NCI-H460 (cell line): ENCODE measurements around the gene RIPOR2. TPM values are rescaled to one million over a fixed set of nuclear protein-coding genes. Genes with fewer than 3 reads are reported as not detected.
"Not testable (repeated sequence)": the region's sequence is repeated elsewhere in the genome, so short reads cannot be mapped to it uniquely, and the experiment has no call there.

Experiments
- DNase-seq: peaks from one replicate; pipeline ENCODE4 v3.0.0-alpha.2; 2016; ENCODE audit warnings: low read depth; ENCODE audit errors: extremely low read depth
- total RNA-seq: library from RNA; depleted of rRNA; stranded (reverse); fragments of >200 nt; shearing (Covaris generic); gene quantifications from 2 replicates; pipeline ENCODE4 v1.2.3, GENCODE V29; 2014

RIPOR2 gene
- total RNA-seq, 1 experiment from 2014 or later: 0.27 TPM

DNA sequence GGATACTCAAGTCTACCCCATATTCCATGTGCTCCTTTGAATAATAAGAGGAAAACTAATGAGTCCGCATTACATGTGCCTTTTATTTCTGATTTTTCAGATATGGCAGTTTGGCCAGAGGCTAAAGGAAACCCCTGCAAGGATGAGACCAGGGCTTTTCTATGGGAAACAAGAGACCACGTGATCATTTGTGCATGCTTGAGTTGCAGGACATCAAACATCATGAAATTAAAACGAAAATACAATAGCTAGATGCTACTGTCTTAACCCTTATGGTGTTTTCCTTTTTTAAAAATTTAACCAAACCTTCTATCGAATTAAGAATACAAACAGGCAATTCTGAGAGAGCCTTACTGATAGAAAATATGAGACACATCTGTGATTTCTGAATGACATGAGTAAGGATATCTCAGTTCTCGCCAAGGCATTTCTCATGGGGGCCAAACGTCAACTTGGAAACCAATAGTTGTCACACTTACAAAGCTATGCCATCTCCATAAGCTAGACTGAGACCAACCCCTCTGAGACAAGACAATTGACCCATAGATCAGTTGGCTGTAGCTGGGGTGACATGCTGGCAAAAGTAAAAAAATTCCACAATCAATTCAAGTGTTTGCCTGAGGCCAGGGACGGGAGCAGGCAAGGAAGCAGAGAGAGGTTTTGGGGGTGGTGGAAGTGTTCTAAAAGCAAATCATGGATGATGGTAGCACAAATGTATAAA is 52.8 kb downstream of the RIPOR2 start:
- DNase-seq: no peak

DNA sequence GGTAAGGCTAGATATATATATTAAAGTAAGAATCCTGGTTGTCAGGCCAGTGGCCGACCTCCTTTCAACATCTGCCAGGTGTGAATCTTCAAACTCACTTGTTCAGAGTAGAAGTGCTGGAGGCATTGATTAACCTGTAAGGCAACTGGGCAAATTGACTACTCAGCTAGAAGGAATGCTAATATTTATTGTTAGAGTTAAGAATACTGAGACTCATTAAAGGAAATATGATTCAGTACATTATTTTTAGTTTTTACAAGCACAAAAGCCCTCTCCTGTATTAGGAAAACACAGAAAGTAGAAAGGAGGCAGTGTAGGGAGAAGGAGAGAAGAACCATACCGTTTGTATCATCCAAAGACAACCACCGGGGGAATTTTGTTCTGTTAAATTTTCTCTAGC is 53.5 kb downstream of the RIPOR2 start:
- DNase-seq: no peak

DNA sequence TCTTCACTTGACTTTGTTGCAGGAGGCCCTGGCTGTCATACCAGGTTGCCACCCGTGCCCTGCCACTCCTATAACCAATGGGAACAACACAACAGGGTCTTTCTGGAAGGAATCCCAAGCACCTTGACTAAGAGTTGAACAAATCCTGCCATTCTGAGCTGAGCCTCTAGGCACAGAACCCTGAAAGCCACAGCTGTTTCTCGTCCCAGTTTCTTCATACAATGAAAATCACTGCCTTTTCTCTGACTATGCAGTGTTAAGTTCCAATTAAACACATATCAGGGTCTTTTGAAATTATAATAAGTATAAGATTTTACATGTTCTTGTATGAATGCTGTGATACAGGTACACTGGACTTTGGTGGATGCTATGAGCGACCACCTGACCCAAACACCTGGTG is 54.4 kb downstream of the RIPOR2 start:
- DNase-seq: no peak

DNA sequence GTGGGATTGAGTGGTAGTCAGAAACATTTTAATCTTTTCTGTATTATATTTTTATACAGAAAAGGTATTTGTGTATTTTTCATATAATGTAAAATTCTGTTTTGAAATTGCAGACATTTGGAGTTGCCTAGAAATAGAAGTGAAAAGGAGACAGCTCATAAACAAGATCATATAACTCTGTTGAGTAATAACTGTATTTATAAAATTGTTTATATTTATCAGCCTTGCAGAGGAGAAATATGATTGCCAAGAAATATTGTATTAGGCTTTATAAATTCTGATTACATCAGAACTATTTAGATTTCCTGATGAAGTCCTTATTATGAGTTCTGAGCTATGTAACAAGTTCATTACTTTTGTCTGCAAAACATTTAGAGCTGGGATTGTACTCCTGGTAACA is 55.3 kb downstream of the RIPOR2 start:
- no peak for DNase-seq

DNA sequence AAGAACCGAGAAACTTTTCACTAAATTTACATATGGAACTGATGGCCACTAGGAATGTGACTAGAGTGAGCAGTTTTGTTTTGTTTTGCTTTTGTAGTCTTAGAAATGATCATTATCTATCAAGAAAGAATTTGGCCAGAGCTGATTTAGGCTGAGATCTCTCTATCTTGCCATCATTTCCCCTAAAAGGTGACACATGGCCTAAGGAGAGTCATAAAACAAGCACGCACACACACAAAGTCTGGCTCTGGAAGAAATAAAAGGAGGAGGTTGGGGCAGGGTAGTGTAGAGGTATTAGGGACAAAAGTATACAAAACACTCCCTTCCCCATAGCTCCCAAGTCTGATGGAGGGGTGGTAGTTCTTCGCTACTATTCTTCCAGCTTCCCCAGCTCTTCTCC is 56.4 kb downstream of the RIPOR2 start:
- DNase-seq: no peak

DNA sequence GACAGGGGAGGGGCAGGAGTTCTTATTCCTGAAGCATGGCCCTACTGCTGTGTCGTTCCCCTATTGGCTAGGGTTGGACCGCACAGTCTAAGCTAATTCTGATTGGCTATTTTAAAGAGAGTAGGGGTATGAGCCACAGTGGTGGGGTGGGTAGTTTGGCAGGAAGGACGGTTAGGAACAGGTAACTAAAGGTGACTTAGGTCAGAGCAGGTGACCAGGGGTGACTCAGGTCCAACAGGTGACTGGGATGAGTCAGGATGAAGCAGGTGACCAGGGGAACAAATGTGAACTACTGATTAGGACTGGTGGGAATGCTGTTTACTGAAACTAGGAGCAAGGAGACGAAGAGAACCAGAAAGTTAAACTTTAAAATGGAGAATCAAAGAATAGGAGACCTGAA is 58.0 kb downstream of the RIPOR2 start:
- not testable (repeated sequence) for DNase-seq

DNA sequence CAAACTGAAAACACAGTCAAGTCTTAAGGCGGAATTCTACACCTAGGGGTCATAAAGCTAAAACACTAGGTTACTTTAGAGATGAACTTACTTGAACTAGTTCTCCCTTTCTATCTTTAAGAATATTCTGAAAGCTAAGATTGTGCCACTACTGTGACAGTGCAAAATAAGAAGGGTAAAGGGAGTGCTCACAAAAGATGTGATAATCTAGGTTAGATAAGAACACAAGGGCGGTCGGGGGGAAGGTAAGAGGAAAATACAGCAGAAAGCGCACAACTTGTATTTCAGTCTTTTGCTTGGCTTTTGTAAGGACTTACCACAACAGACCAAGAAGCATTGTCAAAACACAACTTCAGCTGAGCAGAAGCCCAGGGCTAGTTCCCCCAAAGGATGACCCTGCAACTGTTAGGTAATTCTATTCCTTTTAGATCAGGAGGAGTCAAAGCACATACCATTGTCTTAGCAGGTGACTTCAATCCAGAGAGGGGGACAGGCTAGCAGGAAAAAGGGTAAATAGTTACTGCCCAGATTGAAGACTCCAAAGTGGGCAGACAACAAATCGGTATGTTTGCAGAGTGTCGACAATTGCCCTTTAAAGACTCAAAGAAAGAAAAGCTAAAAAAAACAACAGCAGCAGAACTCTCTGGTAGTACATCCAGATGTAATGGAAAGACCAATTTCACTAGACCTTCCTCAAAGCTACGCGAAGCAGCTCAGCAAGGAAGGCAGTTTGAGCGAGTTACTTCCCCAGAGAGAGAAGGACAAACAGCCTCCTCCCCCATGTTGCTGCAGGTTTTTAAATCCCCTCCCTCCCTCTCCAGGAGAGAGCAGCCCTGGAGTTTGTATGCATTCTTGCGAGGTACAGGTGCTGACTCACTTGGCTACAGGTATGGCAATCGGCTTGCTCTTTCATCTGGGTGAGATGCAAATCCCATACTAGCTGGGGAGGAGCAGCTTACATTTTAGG is 59.0 kb downstream of the RIPOR2 start:
- DNase-seq: no peak

DNA sequence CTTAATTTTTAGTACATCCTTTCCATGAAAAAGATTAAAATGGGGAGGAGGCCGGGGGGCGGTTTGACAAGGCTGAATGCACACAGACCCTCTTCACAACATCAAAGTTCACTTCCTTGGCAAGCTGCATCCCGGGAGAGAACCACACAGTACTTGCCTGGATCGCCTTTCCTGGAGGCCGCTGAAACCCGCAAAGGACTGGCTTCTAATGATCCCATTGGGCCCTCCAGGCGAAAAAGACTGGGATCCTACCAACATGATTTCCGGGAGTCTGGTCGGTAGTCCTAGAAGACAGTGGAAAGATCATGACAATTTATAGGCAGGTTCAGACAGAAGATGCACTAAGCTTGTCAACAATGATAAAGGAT is 60.2 kb downstream of the RIPOR2 start:
- no peak for DNase-seq

DNA sequence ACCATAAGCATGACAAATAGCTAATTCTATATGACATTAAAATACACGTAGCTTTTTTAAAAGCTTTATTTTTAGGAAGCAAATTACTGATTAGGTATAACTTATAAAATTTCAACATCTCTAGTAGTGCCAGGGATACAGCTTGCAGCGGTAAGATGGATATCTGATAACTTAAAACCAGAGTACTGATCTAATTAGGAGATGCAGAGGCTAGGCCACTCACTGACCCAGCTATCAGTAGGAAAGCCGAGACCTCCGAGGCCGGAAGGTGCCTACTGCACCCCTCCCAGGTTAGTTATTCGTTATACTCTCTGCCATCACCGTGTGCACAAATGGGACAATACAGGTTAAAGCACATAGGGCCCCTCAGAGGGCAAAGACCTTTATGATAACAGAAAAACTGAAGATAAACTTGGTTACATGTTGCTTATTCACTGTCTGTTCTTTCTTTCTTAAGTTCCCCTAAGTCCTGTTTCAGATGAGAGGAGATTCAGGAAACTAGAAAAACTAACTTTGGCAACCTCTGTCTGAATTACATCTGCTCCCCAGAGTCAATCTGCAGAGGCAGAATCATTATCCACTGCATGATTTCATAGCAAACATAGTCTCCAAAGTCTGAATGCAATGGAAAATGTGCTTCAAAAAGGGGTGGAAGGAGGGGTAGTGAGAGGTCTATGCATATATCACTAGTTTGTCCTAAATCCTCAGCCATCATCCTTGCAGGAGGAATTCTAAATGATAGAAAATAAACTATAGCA is 60.8 kb downstream of the RIPOR2 start:
- DNase-seq: no peak

DNA sequence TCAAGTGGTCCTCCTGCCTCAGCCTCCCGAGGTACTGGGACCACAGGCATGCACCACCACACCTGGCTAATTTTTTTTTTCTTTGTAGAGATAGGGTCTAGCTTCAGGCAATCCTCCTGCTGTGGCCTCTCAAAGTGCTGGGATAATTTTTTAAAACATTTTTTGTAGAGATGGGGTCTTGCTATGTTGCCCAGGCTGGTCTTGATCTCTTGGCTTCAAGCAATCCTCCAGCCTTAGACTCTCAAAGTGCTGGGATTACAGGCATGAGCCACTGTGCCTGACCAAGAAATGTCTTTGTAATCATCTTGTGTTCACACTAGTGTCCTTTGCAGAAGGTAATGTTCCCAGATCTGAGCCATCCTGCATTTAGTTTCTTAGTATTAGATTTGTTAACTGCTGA is 61.6 kb downstream of the RIPOR2 start:
- DNase-seq: no peak

DNA sequence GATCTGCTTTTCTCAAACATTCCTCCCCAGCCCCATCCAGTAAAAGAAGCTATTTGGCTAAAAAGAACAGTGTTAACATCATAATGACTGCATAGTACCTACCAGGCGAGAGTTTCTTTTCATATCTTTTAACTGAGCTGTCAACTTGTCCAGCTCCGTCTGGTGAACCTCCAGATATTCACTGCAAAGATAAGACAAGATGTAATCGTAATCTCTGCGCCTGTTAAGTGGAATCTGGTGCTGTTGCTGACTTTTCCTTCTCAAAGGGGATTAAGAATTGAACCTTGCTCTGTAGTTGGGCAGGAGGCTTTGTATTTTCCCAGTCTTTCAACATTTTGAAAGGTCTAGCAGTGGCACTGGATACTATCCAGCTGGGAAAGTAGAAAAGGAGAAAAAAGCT is 63.0 kb downstream of the RIPOR2 start:
- DNase-seq: no peak

DNA sequence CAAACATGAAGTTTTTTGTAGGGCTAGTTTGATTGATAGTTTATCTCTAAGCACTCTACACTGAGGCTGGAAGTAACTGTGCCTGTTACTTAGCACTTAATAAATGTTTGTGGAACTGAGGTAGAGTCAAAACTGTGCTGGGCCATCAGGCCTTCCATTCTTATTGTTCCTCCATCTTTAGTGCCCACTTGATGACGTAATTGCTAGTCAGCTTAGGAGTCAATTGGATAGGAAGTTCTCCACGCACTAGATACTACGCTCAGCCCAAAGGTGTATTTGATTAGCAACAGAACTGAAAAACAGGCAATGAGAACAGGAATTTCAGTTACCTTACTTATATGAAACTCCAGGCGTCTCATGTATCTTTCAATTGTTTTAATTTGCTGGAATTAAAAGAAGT is 67.0 kb downstream of the RIPOR2 start:
- DNase-seq: no peak

DNA sequence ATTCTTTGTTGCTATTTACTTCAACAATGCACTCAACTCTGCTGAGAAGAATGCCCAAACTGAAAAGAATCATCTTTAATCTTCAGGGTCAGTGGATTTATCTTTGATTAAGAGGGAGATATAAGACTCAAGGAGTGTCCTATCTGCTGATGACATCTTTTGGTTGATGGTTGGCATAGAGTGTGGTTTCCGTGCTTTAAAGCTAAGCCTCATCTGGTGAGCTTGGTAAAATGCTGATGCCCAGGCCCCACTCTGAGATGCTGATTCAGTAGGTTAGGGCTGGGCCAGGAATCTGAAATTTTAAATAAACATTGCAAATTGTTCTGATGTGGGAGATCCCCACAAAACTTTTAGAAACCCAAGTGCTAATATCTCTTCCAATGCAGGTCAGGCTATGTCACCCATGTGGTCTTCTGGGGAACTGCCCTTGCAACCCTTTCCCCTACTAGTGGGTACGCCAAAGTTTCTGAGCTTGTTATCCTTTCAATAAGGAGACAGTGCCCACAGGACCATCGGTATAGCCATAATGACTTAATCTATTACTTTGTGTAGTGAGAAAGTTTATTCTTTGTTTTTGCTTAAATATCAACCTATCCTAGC is 68.6 kb downstream of the RIPOR2 start:
- DNase-seq: no peak

DNA sequence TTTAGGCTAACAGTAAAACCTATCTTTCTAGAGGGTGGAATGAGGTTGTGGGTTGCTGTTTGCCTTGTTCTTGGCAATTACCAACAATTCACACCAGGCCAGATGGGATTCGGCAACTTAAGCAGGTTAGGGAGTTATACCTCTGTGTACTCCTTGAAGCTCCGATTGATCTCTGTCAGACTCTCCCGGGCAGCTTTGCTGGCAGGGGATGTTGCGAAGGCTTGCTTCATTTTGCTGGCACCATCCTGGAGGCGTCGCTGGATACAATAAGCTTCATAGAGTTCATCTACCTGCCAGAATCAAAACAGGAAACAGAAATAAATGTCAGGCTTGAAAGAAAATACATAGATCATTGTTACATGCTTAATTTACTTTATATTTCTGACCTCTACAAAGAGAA is 70.6 kb downstream of the RIPOR2 start:
- no peak for DNase-seq

DNA sequence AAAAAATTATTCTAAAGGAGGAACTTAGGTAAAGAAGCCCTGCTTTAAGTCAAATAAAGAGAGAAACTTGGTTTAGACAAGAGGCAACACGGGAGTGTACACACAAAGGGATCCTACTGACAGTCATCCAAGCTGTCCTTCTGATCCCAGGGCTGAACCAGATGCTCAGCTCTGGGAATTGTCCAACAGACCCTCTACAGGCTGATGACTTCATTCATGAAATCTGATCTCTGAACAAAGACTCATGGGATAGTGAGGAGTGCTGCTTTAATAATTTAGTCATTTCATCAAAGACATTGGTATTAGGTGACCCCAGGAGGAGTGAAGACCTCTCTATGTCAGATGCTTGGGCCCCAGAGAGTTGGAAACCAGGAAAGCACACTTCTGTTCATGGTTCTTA is 71.4 kb downstream of the RIPOR2 start:
- no peak for DNase-seq

DNA sequence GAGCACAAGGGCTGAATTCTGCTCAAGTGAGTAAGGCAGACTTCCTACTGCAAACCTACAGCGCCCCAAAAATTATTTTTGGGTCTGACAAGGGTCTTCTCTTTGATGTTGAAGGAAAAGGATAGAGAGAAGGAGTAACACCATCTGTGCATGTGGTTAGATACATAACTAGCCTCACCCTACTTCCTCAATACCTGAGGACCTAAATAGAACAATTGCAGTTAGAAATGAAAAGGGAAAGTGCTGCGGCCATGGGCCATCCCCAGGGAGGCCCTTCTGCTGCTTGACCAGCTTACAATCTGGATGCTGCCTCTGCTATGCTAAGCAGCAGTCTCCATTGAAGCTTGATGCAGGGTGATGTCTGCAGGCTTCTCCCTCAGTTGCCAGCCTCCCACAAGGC is 73.8 kb downstream of the RIPOR2 start:
- no peak for DNase-seq

DNA sequence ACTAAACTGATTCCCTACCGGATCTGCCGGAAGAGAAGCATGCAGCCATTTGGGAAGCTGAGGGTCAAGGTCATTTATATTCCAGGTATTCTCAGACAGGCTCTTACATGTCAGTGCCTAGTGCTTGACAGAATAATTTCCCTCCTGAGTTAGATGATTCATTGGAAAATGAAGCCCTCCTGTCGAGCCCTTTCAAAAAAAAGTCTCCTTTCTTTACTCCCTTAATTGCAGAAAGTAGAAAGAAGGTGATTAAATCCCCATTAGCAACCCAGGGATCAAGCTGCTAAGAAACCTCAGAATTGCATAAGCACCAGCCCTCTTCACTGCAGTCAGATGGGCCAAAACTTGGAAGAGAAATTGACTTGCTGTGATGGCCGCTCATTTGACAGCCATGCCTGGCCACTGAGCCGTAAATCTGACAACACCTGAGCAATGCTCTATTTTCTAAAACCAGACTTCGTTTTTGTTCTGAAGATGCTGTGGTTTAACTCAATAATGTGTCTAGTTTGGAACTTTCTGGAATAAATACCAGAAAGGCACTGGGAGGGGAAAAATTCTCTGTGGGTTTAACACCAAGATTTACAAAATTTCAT is 76.1 kb downstream of the RIPOR2 start:
- no peak for DNase-seq

DNA sequence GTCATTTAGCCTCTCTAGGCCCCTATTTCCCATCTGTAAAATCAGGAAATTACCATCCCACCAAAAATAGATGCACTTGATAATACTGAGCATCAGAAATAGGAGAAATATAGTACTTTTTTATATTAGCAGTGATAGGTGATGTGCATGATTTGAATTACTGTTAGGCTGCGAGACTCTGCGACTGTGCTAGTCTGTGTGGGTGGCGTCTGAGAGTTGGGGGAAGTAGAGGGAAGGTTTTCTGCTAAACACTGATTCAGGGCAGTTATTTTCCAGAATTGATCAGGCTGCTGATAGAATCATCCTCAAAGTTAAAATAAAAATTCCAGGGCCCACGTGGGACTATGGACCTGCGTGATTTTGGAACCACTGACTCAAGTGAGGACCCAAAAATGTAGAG is 76.6 kb downstream of the RIPOR2 start:
- DNase-seq: no peak

DNA sequence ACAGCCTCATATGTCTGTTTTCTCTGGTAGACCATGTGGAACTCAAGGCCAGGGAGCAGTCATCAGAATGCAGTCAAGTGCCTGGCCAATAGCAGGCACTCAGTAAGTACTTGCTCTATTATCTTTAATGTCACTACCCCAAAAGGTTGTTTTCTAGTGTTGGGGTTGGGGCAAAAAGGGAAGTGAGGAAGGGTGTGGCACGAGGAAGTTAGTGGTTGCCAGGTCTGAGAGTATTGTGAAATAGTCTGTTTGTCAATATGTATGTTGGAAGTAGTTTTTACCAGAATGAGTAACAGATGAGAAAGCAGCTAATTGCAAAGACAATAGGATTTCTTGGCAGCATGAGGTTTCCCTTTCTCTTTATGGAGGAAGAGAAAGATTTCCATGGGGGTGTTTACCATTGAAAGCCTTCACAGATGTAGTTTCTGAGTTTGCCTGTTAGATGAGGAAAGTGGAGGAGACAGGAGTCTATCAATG is 77.5 kb downstream of the RIPOR2 start:
- no peak for DNase-seq

DNA sequence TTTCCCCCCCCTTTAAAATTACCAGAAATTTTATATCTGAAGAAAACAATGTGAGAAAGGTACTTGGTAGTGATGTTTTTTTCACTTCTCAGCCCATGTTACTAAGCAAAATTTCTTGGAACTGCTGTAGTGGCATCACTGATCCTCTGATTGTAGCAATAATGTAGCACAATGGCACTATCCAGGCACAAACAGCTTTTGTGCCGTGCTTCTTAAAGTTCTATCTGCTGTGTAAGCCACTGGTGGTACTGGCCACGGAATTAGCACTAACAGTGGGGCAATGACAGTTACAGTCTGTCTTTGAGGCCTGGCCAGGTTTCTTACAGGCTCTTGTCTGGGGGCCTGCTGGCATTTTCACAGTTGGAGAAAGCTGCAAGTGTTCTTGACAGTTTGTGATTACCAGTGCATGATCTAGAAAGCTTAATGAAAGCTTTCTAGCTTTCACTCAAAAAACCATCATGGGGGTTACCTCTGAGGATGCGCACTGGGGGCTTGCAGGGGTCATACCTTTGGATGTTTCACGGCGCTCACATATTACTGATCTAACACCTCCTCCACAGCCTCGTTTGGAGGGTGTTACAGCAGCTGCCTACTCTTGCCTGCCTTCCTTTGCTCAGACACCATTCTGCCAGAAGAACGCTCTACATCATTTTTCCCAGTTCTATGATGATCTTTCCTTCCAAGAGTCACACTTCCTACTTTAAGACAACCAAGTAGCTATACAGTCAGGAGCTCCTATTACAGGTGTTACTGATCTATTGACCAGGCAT is 78.7 kb downstream of the RIPOR2 start:
- DNase-seq: no peak
